H1 (cell line): Measurements from ENCODE around the gene PLXNA4. TPM values are rescaled to one million over a fixed set of nuclear protein-coding genes. Genes with fewer than 3 reads are reported as not detected.

Source experiments
- CTCF ChIA-PET: fragments of 300-600 bp; sonication (Branson Sonifier 250); formaldehyde crosslinking; loops from one replicate; lab custom pipeline; 2021; ENCODE audit not compliant: partially characterized antibody; lab: Charles Lee
- POLR2A ChIA-PET: fragments of 300-600 bp; sonication (Branson Sonifier 250); formaldehyde crosslinking; loops from one replicate; lab custom pipeline; 2021; ENCODE audit warnings: inconsistent platforms; ENCODE audit not compliant: partially characterized antibody; lab: Charles Lee
- DNase-seq, 2 experiments: peaks; one replicate each; pipeline versions ENCODE4 v3.0.0 to v3.0.0-alpha.2; 2010 to 2022; ENCODE audit warnings: low spot score in 2 of 2, low read depth in 1 of 2, mixed read lengths in 1 of 2
- FAIRE-seq: peaks from 2 replicates; lab custom pipeline; 2011; peaks lifted over from hg19 to GRCh38; lab: Jason Lieb, UNC
- H2AFZ ChIP-seq: 2 replicates; pipeline ENCODE4 v1.8.1; 2012; ENCODE audit warnings: low read length, inconsistent platforms
- H2AK5ac ChIP-seq: 2 replicates; pipeline ENCODE4 v1.6.1; 2013; ENCODE audit warnings: low read depth, low read length
- H2BK120ac ChIP-seq: replicated peaks from 2 replicates; pipeline ENCODE3; 2013; ENCODE audit warnings: low read depth, low read length, inconsistent platforms
- H2BK12ac ChIP-seq: 2 replicates; pipeline ENCODE4 v1.6.1; 2013; ENCODE audit warnings: low read depth, low read length
- H2BK15ac ChIP-seq: 2 replicates; pipeline ENCODE4 v1.6.1; 2013; ENCODE audit warnings: low read length
- H2BK20ac ChIP-seq: 2 replicates; pipeline ENCODE4 v1.6.1; 2013; ENCODE audit warnings: low read length
- H2BK5ac ChIP-seq: 2 replicates; pipeline ENCODE4 v1.6.1; 2013; ENCODE audit warnings: low read depth, low read length
- H3K14ac ChIP-seq: 2 replicates; pipeline ENCODE4 v1.6.1; 2013; ENCODE audit warnings: inconsistent platforms; ENCODE audit not compliant: insufficient read length
- H3K18ac ChIP-seq: 2 replicates; pipeline ENCODE4 v1.6.1; 2013; ENCODE audit warnings: low read length; ENCODE audit errors: extremely low read depth
- H3K23ac ChIP-seq: 2 replicates; pipeline ENCODE4 v1.6.1; 2013; ENCODE audit warnings: inconsistent platforms; ENCODE audit not compliant: insufficient read length
- H3K23me2 ChIP-seq: 2 replicates; pipeline ENCODE4 v1.6.1; 2013; ENCODE audit warnings: low read depth, low read length
- H3K27ac ChIP-seq: 2 replicates; pipeline ENCODE4 v1.6.1; 2011; ENCODE audit warnings: low read depth, low read length, inconsistent platforms
- H3K27me3 ChIP-seq, 4 experiments: replicated peaks in 1 of 4; 1 replicate in 1 of 4; 2 replicates in 3 of 4; pipeline versions ENCODE4 v1.6.1 to v1.8.1; 2011 to 2013; ENCODE audit warnings: low read length in 3 of 4, mild to moderate bottlenecking in 3 of 4, inconsistent platforms in 2 of 4, mixed read lengths in 2 of 4, moderate library complexity in 1 of 4; ENCODE audit not compliant: control insufficient read depth in 3 of 4, insufficient read depth in 3 of 4; ENCODE audit errors: extremely low read depth in 1 of 4
- H3K36me3 ChIP-seq, 4 experiments: 2 replicates each; pipeline versions ENCODE4 v1.6.1 to v1.8.1; 2011 to 2013; ENCODE audit warnings: mild to moderate bottlenecking in 4 of 4, low read length in 3 of 4, moderate library complexity in 2 of 4, control low read depth in 1 of 4, inconsistent platforms in 1 of 4; ENCODE audit not compliant: insufficient read depth in 4 of 4, control insufficient read depth in 2 of 4
- H3K4ac ChIP-seq: replicated peaks from 2 replicates; pipeline ENCODE3; 2013; ENCODE audit warnings: low read length, low read depth, mixed read lengths, inconsistent platforms; ENCODE audit not compliant: insufficient read length
- H3K4me1 ChIP-seq, 4 experiments: replicated peaks in 1 of 4; 1 replicate in 1 of 4; 2 replicates in 3 of 4; pipeline versions ENCODE4 v1.6.1 to v1.8.1; 2011 to 2013; ENCODE audit warnings: low read length in 3 of 4, inconsistent platforms in 2 of 4, mixed read lengths in 1 of 4; ENCODE audit not compliant: insufficient read depth in 4 of 4, control insufficient read depth in 3 of 4
- H3K4me2 ChIP-seq, 2 experiments: 2 replicates each; pipeline versions ENCODE4 v1.6.1 to v1.8.1; 2011 to 2013; ENCODE audit warnings: low read depth in 2 of 2, low read length in 2 of 2, control low read depth in 1 of 2, inconsistent platforms in 1 of 2, mild to moderate bottlenecking in 1 of 2; ENCODE audit not compliant: insufficient read depth in 1 of 2
- H3K4me3 ChIP-seq, 4 experiments: fragments of 200-600, 300-600 bp in 1 of 4; sonication (generic), shearing (Covaris generic), sonication (Bioruptor Twin) in 1 of 4; 2 replicates each; pipeline versions ENCODE4 v1.5.1 to v1.8.1; 2011 to 2016; ENCODE audit warnings: low read length in 4 of 4, low read depth in 3 of 4, control low read depth in 2 of 4, inconsistent platforms in 2 of 4, mild to moderate bottlenecking in 2 of 4, mixed read lengths in 1 of 4, moderate library complexity in 1 of 4; ENCODE audit not compliant: insufficient read depth in 2 of 4; ENCODE audit errors: extremely low read depth in 1 of 4
- H3K56ac ChIP-seq: replicated peaks from 2 replicates; pipeline ENCODE3; 2013; ENCODE audit warnings: low read depth, mild to moderate bottlenecking, mixed read lengths, low read length, inconsistent platforms; ENCODE audit not compliant: insufficient read length
- H3K79me1 ChIP-seq: 2 replicates; pipeline ENCODE4 v1.6.1; 2013; ENCODE audit warnings: low read depth, low read length, control low read depth
- H3K79me2 ChIP-seq, 2 experiments: 2 replicates each; pipeline versions ENCODE4 v1.6.1 to v1.8.1; 2012 to 2013; ENCODE audit warnings: low read length in 2 of 2, mild to moderate bottlenecking in 2 of 2, inconsistent platforms in 1 of 2; ENCODE audit not compliant: insufficient read depth in 2 of 2, control insufficient read depth in 1 of 2
- H3K9ac ChIP-seq, 4 experiments: replicated peaks in 1 of 4; 1 replicate in 1 of 4; 2 replicates in 3 of 4; pipeline versions ENCODE4 v1.6.1 to v1.8.1; 2011 to 2013; ENCODE audit warnings: low read depth in 3 of 4, low read length in 3 of 4, control low read depth in 2 of 4, mild to moderate bottlenecking in 2 of 4, moderate library complexity in 2 of 4, inconsistent platforms in 1 of 4; ENCODE audit errors: extremely low read depth in 1 of 4
- H3K9me3 ChIP-seq, 2 experiments: 2 replicates each; pipeline versions ENCODE4 v1.6.1 to v1.8.1; 2012 to 2013; ENCODE audit warnings: mild to moderate bottlenecking in 2 of 2, moderate library complexity in 2 of 2, control low read depth in 1 of 2, inconsistent platforms in 1 of 2, low read depth in 1 of 2, low read length in 1 of 2, mixed read lengths in 1 of 2; ENCODE audit not compliant: insufficient read depth in 2 of 2
- H4K20me1 ChIP-seq, 2 experiments: replicated peaks in 1 of 2; 2 replicates each; pipeline versions ENCODE3 to v1.8.1; 2011 to 2013; ENCODE audit warnings: inconsistent platforms in 2 of 2, low read length in 2 of 2, mild to moderate bottlenecking in 1 of 2; ENCODE audit not compliant: insufficient read depth in 2 of 2, control insufficient read depth in 1 of 2
- H4K5ac ChIP-seq: 2 replicates; pipeline ENCODE4 v1.6.1; 2013; ENCODE audit warnings: low read length, low read depth, mixed read lengths, inconsistent platforms; ENCODE audit not compliant: insufficient read length
- H4K8ac ChIP-seq: 2 replicates; pipeline ENCODE4 v1.8.0; 2013; ENCODE audit warnings: mild to moderate bottlenecking, moderate library complexity, low read length, inconsistent platforms; ENCODE audit not compliant: insufficient read depth; ENCODE audit errors: extremely low read depth
- H4K91ac ChIP-seq: replicated peaks from 2 replicates; pipeline ENCODE3; 2013; ENCODE audit warnings: low read length, mixed read lengths, inconsistent platforms; ENCODE audit not compliant: insufficient read length
- HDAC2 ChIP-seq, 2 experiments: fragments of 300-600 bp in 1 of 2; sonication (generic) in 1 of 2; IDR thresholded peaks; 2 replicates each; pipeline ENCODE4 v1.6.1; 2011 to 2012; ENCODE audit warnings: low read depth in 2 of 2, low read length in 2 of 2, mild to moderate bottlenecking in 2 of 2, moderate library complexity in 2 of 2, borderline replicate concordance in 1 of 2, inconsistent platforms in 1 of 2
- MAFK ChIP-seq: IDR thresholded peaks from 2 replicates; pipeline ENCODE4 v1.6.1; 2012; ENCODE audit warnings: low read depth, mild to moderate bottlenecking, improper control_type of control experiment, low read length
- YY1 ChIP-seq: IDR thresholded peaks from 2 replicates; pipeline ENCODE4 v1.6.1; 2011; ENCODE audit warnings: low read depth, mild to moderate bottlenecking, low read length
- WGBS, 2 experiments: shearing (Covaris generic) in 1 of 2; methylation state at CpG; one replicate each; pipeline versions ENCODE4 v1.1.6 to v1.1.7; 2013 to 2015; ENCODE audit warnings: low lambda C conversion rate in 2 of 2, mixed read lengths in 2 of 2, inconsistent platforms in 1 of 2, low coverage in 1 of 2, missing lambda C conversion rate in 1 of 2; ENCODE audit not compliant: insufficient replicate concordance in 2 of 2, insufficient coverage in 1 of 2, insufficient read length in 1 of 2; ENCODE audit errors: extremely low coverage in 1 of 2, missing lambda C conversion rate in 1 of 2; 5-methylcytosine and 5-hydroxymethylcytosine counted together
- polyA plus RNA-seq, 7 experiments: library from polyadenylated mRNA; depleted of rRNA in 3 of 7; stranded (reverse) in 5 of 7; unstranded in 2 of 7; fragments of >200 nt in 5 of 7; fragments of 200-250 nt in 2 of 7; gene quantifications; 1 replicate in 5 of 7; 2 replicates in 1 of 7; 4 replicates in 1 of 7; pipeline versions ENCODE4 v1.2.1 to v1.2.3, GENCODE V29; 2011 to 2013; ENCODE audit warnings: missing spikeins in 2 of 7, mixed read lengths in 2 of 7
- total RNA-seq: library from RNA; stranded (reverse); fragmentation: NEBNext Ultra II Directional; extraction: Animal tissue kit (Norgen Biotek cat#: 25700); gene quantifications from 2 replicates; pipeline ENCODE4 v1.2.1, GENCODE V29; 2021

Gene PLXNA4
- total and polyA plus RNA-seq, 2 of the 8 experiments (the other 6 are each of a cell fraction or from before 2014, with no cell fraction given): 0.76 to 0.79 TPM

DNA sequence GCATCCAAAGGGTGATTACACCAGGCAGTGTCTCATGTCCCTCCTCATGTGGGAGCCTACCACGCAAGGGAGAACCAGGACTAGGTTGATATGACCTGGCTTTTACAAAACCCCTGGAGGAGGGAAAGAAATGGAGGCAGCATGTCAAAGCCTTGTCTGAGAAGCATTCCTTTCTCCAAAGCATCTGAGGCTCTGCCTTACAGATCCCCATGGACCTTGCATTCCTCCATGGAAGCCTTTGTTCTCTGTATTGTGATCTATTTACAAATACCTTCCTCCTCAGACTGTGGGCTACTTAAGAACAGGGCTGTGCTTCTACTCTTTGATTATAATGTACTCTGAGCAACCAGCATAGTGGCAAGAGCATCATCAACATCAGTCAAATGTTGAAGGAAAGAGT is 197.0 kb downstream of the PLXNA4 start:
- no peak overlapping the region for H3K56ac ChIP-seq
- H3K4me2 ChIP-seq: no peak overlapping the region
- H3K18ac ChIP-seq: peak overlapping the region; percentile 33; the same call in 1 of the 2 replicates
- H2BK12ac ChIP-seq: 0 out of 2 replicates have a peak overlapping the region, but pooled peaks have one; percentile 41
- 0 out of 2 replicates have a peak overlapping the region, but pooled peaks have one; percentile 3 for H2AFZ ChIP-seq
- no peak overlapping the region for H4K91ac ChIP-seq
- FAIRE-seq: no peak
- H4K8ac ChIP-seq: no peak overlapping the region
- H3K4me1 ChIP-seq: peaks cover 2 to 5% (median 3%) of the 10 kb centered on the region in 4 experiments; a peak in 4 of 7 replicates
- H2BK15ac ChIP-seq: 0 out of 2 replicates have a peak overlapping the region, but pooled peaks have one; percentile 22
- no peak overlapping the region for H3K23ac ChIP-seq
- H4K20me1 ChIP-seq: no peaks in the 10 kb centered on the region
- H3K36me3 ChIP-seq: no peaks in the 10 kb centered on the region
- no peak for TF ChIP-seq HDAC2 (IDR thresholded peaks at IDR 0.05; ENCODE audit: borderline replicate concordance in 1 of 2, low read depth in 2 of 2, low read length in 2 of 2)
- TF ChIP-seq YY1: peak; percentile 58; the same call in 1 of the 2 replicates
- no peak for TF ChIP-seq MAFK
- 100% methylated on average over 1 of the region's 1 CpG; no CpG with 5 or more reads in 1 of the 2 experiments for WGBS, 2 experiments
- no peaks in the 10 kb centered on the region for H3K79me2 ChIP-seq
- no peak overlapping the region for H2BK120ac ChIP-seq
- H3K79me1 ChIP-seq: no peaks in the 10 kb centered on the region
- H3K23me2 ChIP-seq: no peaks in the 10 kb centered on the region
- POLR2A ChIA-PET: interaction anchor here (1.0 kb wide), 1 partner anchor 321 kb away, joined by 3 read pairs; no protein-coding TSS in a partner anchor
- no peaks in the 10 kb centered on the region; a peak in 1 of 7 replicates for H3K27me3 ChIP-seq
- DNase-seq: no peak
- no peak overlapping the region for H3K27ac ChIP-seq
- no peak overlapping the region for H2BK5ac ChIP-seq
- H3K14ac ChIP-seq: no peak overlapping the region
- CTCF ChIA-PET: no interaction called here
- no peak overlapping the region for H3K9ac ChIP-seq
- no peak overlapping the region for H3K4me3 ChIP-seq
- H4K5ac ChIP-seq: no peak overlapping the region
- peaks cover 0 to 4% of the 10 kb centered on the region in 2 experiments; a peak in 1 of 4 replicates for H3K9me3 ChIP-seq
- H2BK20ac ChIP-seq: no peak overlapping the region
- peak overlapping the region; percentile 67; the same call in 1 of the 2 replicates for H2AK5ac ChIP-seq
- H3K4ac ChIP-seq: no peak overlapping the region
